Hematopoietic multipotent progenitor cell treated with erythropoietin and hydrocortisone succinate and interleukin-3 and kit ligand, for 4 days (in vitro differentiated cells): Measurements from ENCODE around the gene TPPP3.
A peak's percentile ranks its signal among the peaks of the same experiment; 100 is the strongest.
"Not testable (repeated sequence)": the region's sequence is repeated elsewhere in the genome, so short reads cannot be mapped to it uniquely, and the experiment has no call there.

ENCODE experiments used
- DNase-seq: peaks from one replicate; pipeline ENCODE4 v3.0.0-alpha.2; 2015

TPPP3 gene

GRCh38 chr16:67388591-67388990, 4.7 kb downstream of the TPPP3 start:
- DNase-seq = no peak

- DNase-seq = no peak
Measured at GRCh38 chr16:67388191-67388590, 5.1 kb downstream of the TPPP3 start.

- DNase-seq = no peak
Measured at GRCh38 chr16:67387479-67388079, 5.7 kb downstream of the TPPP3 start.

GRCh38 chr16:67386861-67387455, 6.3 kb downstream of the TPPP3 start:
- no peak for DNase-seq

GRCh38 chr16:67384778-67385510, 8.4 kb downstream of the TPPP3 start:
- no peak for DNase-seq

GRCh38 chr16:67383284-67383683, 10.0 kb downstream of the TPPP3 start:
- DNase-seq = no peak

- no peak for DNase-seq
Measured at GRCh38 chr16:67378642-67379041, 14.7 kb downstream of the TPPP3 start.

GRCh38 chr16:67376012-67376411, 17.3 kb downstream of the TPPP3 start:
- DNase-seq = not testable (repeated sequence)

- DNase-seq = peak; percentile 67
Measured at GRCh38 chr16:67372664-67373063, 20.6 kb downstream of the TPPP3 start.

GRCh38 chr16:67370661-67371060, 22.6 kb downstream of the TPPP3 start:
- no peak for DNase-seq

- DNase-seq = peak; percentile 49
Measured at GRCh38 chr16:67364600-67365235, 28.6 kb downstream of the TPPP3 start.

GRCh38 chr16:67361038-67361437, 32.3 kb downstream of the TPPP3 start:
- no peak for DNase-seq

GRCh38 chr16:67359540-67360269, 33.6 kb downstream of the TPPP3 start:
- DNase-seq = peak; percentile 36

GRCh38 chr16:67357561-67357960, 35.7 kb downstream of the TPPP3 start:
- peak; percentile 19 for DNase-seq

GRCh38 chr16:67356396-67356795, 36.9 kb downstream of the TPPP3 start:
- no peak for DNase-seq

GRCh38 chr16:67352463-67352862, 40.8 kb downstream of the TPPP3 start:
- not testable (repeated sequence) for DNase-seq

GRCh38 chr16:67350324-67350723, 43.0 kb downstream of the TPPP3 start:
- DNase-seq = no peak

- DNase-seq = peak; percentile 83
Measured at GRCh38 chr16:67349172-67349571, 44.1 kb downstream of the TPPP3 start.

- DNase-seq = no peak
Measured at GRCh38 chr16:67346341-67346740, 47.0 kb downstream of the TPPP3 start.

- no peak for DNase-seq
Measured at GRCh38 chr16:67345401-67345800, 47.9 kb downstream of the TPPP3 start.

GRCh38 chr16:67342616-67343015, 50.7 kb downstream of the TPPP3 start:
- no peak for DNase-seq

- DNase-seq = no peak
Measured at GRCh38 chr16:67341250-67341649, 52.0 kb downstream of the TPPP3 start.
